Lung (tissue), 12 donors: Measurements from ENCODE around the gene PDZD2. TPM values are rescaled to one million over a fixed set of nuclear protein-coding genes. Genes with fewer than 3 reads are reported as not detected.

ENCODE experiments used
- ATAC-seq: fragments of 200-7000 bp; cut with Tn5 transposase; one replicate; pipeline ENCODE4 v1.9.1; 2020; ENCODE audit warnings: moderate number of reproducible peaks; ENCODE audit not compliant: insufficient read depth, low FRiP score
- DNase-seq, 3 donors: peaks; one replicate each; pipeline ENCODE4 v3.0.0-alpha.2; 2013 to 2017
- H3K27ac ChIP-seq, 2 donors: one replicate each; pipeline ENCODE4 v1.5.1; 2013; ENCODE audit warnings: mild to moderate bottlenecking in 2 of 2, moderate library complexity in 2 of 2, control low read depth in 1 of 2, inconsistent platforms in 1 of 2, low read depth in 1 of 2, low read length in 1 of 2
- H3K27me3 ChIP-seq, 3 donors: one replicate each; pipeline ENCODE4 v1.5.1; 2013; ENCODE audit warnings: low read length in 2 of 3; ENCODE audit not compliant: control insufficient read depth in 3 of 3, insufficient read depth in 3 of 3
- H3K36me3 ChIP-seq, 4 donors: one replicate each; pipeline ENCODE4 v1.5.1; 2013; ENCODE audit warnings: low read length in 4 of 4, mild to moderate bottlenecking in 1 of 4, moderate library complexity in 1 of 4; ENCODE audit not compliant: control insufficient read depth in 4 of 4, insufficient read depth in 4 of 4
- H3K4me1 ChIP-seq, 5 donors: one replicate each; pipeline ENCODE4 v1.5.1; 2013; ENCODE audit warnings: low read length in 5 of 5, mild to moderate bottlenecking in 2 of 5, moderate library complexity in 1 of 5; ENCODE audit not compliant: control insufficient read depth in 5 of 5, insufficient read depth in 5 of 5
- H3K4me3 ChIP-seq: one replicate; pipeline ENCODE4 v1.5.1; 2013; ENCODE audit warnings: mild to moderate bottlenecking, control low read depth, moderate library complexity
- H3K9ac ChIP-seq, 2 donors: one replicate each; pipeline ENCODE4 v1.5.1; 2013; ENCODE audit warnings: low read length in 2 of 2, control low read depth in 1 of 2; ENCODE audit not compliant: insufficient read depth in 1 of 2
- H3K9me3 ChIP-seq, 4 donors: one replicate each; pipeline ENCODE4 v1.5.1; 2013; ENCODE audit warnings: low read length in 3 of 4, mild to moderate bottlenecking in 1 of 4, moderate library complexity in 1 of 4; ENCODE audit not compliant: control insufficient read depth in 4 of 4, insufficient read depth in 3 of 4
- WGBS, 2 donors: extraction: QIAGEN DNeasy Blood & Tissue Kit; methylation state at CpG; one replicate each; pipeline ENCODE4 v1.1.7; 2013; 5-methylcytosine and 5-hydroxymethylcytosine counted together
- polyA plus RNA-seq, 2 donors: library from polyadenylated mRNA; stranded (reverse); fragments of 200-250 nt; gene quantifications; one replicate each; pipeline ENCODE4 v1.2.1, GENCODE V29; 2013
- total RNA-seq, 2 donors: library from RNA; depleted of rRNA in 1 of 2; stranded (reverse); fragments of >200 nt in 1 of 2; gene quantifications; one replicate each; pipeline ENCODE4 v1.2.1, GENCODE V29; 2014 to 2021
- TF ChIP-seq, protein P1 (sequence below): IDR thresholded peaks from 2 replicates; pipeline ENCODE4 v1.5.1; 2012; ENCODE audit warnings: mild to moderate bottlenecking; ENCODE audit errors: control extremely low read depth, extremely low read depth
- donor health status: control.
- donor health status: control.
- donor health status: Bipolar disorder and iron deficiency.
- donor health status: healthy.
- donor health status: DM: yes; HTN: yes; CAD: no.

The PDZD2 gene
- total and polyA plus RNA-seq, 4 donors = 9.2 to 56.3 (median 24.8) TPM

DNA sequence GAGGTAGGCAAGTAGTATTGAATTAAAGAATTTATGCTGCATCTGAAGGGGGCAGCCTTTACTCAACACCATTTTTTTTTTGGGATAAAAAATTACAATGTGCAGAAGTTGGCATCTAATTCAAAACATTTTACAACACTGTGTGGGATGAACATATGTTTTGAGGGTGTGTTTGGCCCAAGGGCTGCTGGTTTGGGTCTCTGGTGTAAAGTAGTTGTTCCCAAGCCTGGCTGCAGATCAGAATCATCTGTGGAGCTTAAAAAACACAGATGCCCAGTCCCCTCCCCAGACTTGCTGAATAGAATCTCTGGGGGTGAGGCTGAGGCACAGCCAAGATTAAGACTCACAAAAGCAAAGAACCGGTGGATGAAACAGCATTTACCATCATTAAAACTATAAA is 33.0 kb upstream of the PDZD2 start:
- no peak for ATAC-seq
- 89 to 100% methylated on average over 1 of the region's 1 CpG for WGBS, 2 donors
- Histone ChIP-seq H3K4me1 (no peaks in the 10 kb centered on the region), H3K27ac (no peak overlapping the region), H3K27me3 (no peaks in the 10 kb centered on the region), H3K4me3 (no peak overlapping the region), H3K9me3 (no peaks in the 10 kb centered on the region), H3K9ac (no peak overlapping the region), H3K36me3 (no peaks in the 10 kb centered on the region)
- TF ChIP-seq, protein P1, sequence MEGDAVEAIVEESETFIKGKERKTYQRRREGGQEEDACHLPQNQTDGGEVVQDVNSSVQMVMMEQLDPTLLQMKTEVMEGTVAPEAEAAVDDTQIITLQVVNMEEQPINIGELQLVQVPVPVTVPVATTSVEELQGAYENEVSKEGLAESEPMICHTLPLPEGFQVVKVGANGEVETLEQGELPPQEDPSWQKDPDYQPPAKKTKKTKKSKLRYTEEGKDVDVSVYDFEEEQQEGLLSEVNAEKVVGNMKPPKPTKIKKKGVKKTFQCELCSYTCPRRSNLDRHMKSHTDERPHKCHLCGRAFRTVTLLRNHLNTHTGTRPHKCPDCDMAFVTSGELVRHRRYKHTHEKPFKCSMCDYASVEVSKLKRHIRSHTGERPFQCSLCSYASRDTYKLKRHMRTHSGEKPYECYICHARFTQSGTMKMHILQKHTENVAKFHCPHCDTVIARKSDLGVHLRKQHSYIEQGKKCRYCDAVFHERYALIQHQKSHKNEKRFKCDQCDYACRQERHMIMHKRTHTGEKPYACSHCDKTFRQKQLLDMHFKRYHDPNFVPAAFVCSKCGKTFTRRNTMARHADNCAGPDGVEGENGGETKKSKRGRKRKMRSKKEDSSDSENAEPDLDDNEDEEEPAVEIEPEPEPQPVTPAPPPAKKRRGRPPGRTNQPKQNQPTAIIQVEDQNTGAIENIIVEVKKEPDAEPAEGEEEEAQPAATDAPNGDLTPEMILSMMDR = no peak
- no peak for DNase-seq

DNA sequence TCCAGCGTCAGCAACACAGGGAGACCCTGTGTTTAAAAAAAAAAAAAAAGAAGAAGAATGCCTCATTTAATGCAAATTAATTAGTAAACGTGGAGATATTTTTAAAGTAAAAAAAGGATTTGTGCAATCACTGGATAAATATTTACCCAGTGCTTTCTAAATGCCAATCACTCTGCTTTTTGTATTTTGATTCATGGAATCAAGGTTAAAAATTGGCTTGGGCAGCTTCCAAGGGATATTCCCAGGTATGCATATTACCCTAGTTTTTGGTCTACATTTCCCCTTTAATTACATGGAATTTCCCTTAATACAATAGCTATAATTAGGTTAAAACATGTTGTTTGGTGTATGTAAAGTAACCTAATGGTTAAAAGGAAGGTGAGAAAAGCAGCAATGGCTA is 31.4 kb upstream of the PDZD2 start:
- TF ChIP-seq, protein P1 = no peak
- WGBS, 2 donors = 51 to 56% methylated on average over 2 of the region's 2 CpGs
- H3K27ac ChIP-seq = no peak overlapping the region
- no peaks in the 10 kb centered on the region for H3K36me3 ChIP-seq
- no peaks in the 10 kb centered on the region for H3K9me3 ChIP-seq
- ATAC-seq (no peak), DNase-seq (no peak)
- no peaks in the 10 kb centered on the region for H3K27me3 ChIP-seq
- H3K4me3 ChIP-seq = no peak overlapping the region
- no peaks in the 10 kb centered on the region for H3K4me1 ChIP-seq
- H3K9ac ChIP-seq = no peak overlapping the region

DNA sequence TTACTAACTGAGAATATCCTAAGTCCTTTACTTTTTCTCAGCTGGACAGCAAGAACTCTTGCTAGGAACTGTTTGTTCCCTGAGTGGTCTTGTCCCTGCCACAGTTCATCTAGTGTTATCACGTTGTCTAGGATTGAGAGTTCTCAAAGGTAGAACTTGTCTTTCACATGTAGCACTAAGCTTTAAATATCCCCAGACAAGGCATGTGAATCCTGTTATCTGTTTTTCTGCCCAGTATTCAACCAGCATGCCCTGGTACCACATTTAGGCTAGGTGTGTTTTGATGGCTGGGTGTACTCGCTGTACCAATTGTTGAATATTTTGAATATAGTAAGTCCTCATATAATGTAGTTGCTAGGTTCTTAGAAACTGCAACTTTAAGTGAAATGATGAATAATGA is 27.9 kb upstream of the PDZD2 start:
- DNase-seq (no peak), ATAC-seq (no peak)
- Histone ChIP-seq H3K9ac (no peak overlapping the region), H3K9me3 (no peaks in the 10 kb centered on the region), H3K36me3 (no peaks in the 10 kb centered on the region), H3K4me1 (peaks cover 0 to 4% (median 0%) of the 10 kb centered on the region in 5 donors), H3K4me3 (no peak overlapping the region), H3K27me3 (no peaks in the 10 kb centered on the region), H3K27ac (no peak overlapping the region)
- TF ChIP-seq, protein P1 = no peak
- 89 to 93% methylated on average over 2 of the region's 2 CpGs for WGBS, 2 donors

DNA sequence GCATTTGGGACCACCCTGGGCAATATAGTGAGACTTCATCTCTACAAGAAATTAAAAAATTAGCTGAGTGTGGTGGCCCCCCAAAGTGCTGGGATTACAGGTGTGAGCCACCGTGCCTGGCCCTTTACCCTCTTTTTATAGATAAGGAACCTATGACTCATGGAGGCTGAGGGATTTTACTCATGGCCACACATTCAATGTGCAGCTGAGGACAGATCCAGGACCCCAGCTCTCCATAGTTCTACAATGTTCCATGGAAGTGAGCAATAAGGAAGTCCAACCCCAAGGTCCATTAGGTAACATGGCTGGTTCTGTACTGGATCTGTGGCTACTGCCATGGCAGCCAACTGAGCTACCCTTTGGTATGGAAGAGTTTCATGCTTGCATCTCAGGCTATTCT is 25.3 kb upstream of the PDZD2 start:
- H3K36me3 ChIP-seq = no peaks in the 10 kb centered on the region
- no peak for ATAC-seq
- H3K4me1 ChIP-seq = peaks cover 0 to 4% (median 0%) of the 10 kb centered on the region in 5 donors
- no peaks in the 10 kb centered on the region for H3K27me3 ChIP-seq
- H3K4me3 ChIP-seq = no peak overlapping the region
- WGBS, 2 donors = 53 to 79% methylated on average over 1 of the region's 1 CpG
- no peaks in the 10 kb centered on the region for H3K9me3 ChIP-seq
- H3K9ac ChIP-seq = no peak overlapping the region
- TF ChIP-seq, protein P1 = no peak
- no peak overlapping the region for H3K27ac ChIP-seq
- DNase-seq = no peak
